H1 (cell line): ENCODE measurements around the gene NEMF.

Experiments
- CTCF ChIP-seq, 3 experiments: IDR thresholded peaks; 1 replicate in 2 of 3; 2 replicates in 1 of 3; pipeline versions ENCODE4 v1.5.1 to v1.6.1; 2011; ENCODE audit warnings: low read length in 3 of 3, mild to moderate bottlenecking in 3 of 3, inconsistent platforms in 2 of 3, low read depth in 1 of 3, moderate library complexity in 1 of 3; ENCODE audit not compliant: insufficient read depth in 1 of 3; ENCODE audit errors: control extremely low read depth in 1 of 3
- EP300 ChIP-seq, 2 experiments: IDR thresholded peaks; 1 replicate in 1 of 2; 2 replicates in 1 of 2; pipeline ENCODE4 v1.6.1; 2011 to 2012; ENCODE audit warnings: low read depth in 2 of 2, low read length in 2 of 2, mild to moderate bottlenecking in 2 of 2, borderline replicate concordance in 1 of 2, inconsistent platforms in 1 of 2, moderate library complexity in 1 of 2
- EZH2 ChIP-seq: fragments of 200-600 bp; sonication (generic); IDR thresholded peaks from 2 replicates; pipeline ENCODE4 v1.7.1; 2012; ENCODE audit warnings: low read depth, mild to moderate bottlenecking, moderate library complexity, low read length, inconsistent platforms; ENCODE audit not compliant: severe bottlenecking
- FOSL1 ChIP-seq: IDR thresholded peaks from 2 replicates; pipeline ENCODE4 v1.6.1; 2011; ENCODE audit warnings: mild to moderate bottlenecking, low read depth, low read length, moderate library complexity; ENCODE audit not compliant: insufficient read depth
- MAFK ChIP-seq: IDR thresholded peaks from 2 replicates; pipeline ENCODE4 v1.6.1; 2012; ENCODE audit warnings: low read depth, mild to moderate bottlenecking, improper control_type of control experiment, low read length
- MAX ChIP-seq: IDR thresholded peaks from 2 replicates; pipeline ENCODE4 v1.6.1; 2012; ENCODE audit warnings: inconsistent platforms
- PHF8 ChIP-seq: fragments of 200-600 bp; sonication (generic); conservative IDR thresholded peaks from 2 replicates; pipeline ENCODE4 v1.7.1; 2012; ENCODE audit warnings: low read depth, mild to moderate bottlenecking, inconsistent platforms, low read length, moderate library complexity
- POLR2AphosphoS5 ChIP-seq: IDR thresholded peaks from 2 replicates; pipeline ENCODE4 v1.6.1; 2011; ENCODE audit warnings: low read depth, low read length
- SIN3A ChIP-seq, 2 experiments: IDR thresholded peaks in 1 of 2; conservative IDR thresholded peaks in 1 of 2; 2 replicates each; pipeline ENCODE4 v1.6.1; 2011 to 2012; ENCODE audit warnings: low read length in 2 of 2, improper control_type of control experiment in 1 of 2, low read depth in 1 of 2, mild to moderate bottlenecking in 1 of 2
- SUZ12 ChIP-seq: fragments of 200-600 bp; sonication (generic); IDR thresholded peaks from 2 replicates; pipeline ENCODE4 v1.6.1; 2012; ENCODE audit warnings: mild to moderate bottlenecking, inconsistent platforms, low read length, moderate library complexity, mixed read lengths
- USF2 ChIP-seq: IDR thresholded peaks from 2 replicates; pipeline ENCODE4 v1.6.1; 2011; ENCODE audit warnings: low read length, improper control_type of control experiment
- YY1 ChIP-seq: IDR thresholded peaks from 2 replicates; pipeline ENCODE4 v1.6.1; 2011; ENCODE audit warnings: low read depth, mild to moderate bottlenecking, low read length

GRCh38 chr14:49897965-49898364 lies 45.4 kb upstream of the NEMF start:
- TF ChIP-seq USF2: no peak
- no peak for TF ChIP-seq EZH2
- TF ChIP-seq MAFK: no peak
- TF ChIP-seq PHF8: no peak
- TF ChIP-seq POLR2AphosphoS5: no peak
- no peak for TF ChIP-seq CTCF (IDR thresholded peaks at IDR 0.05; ENCODE audit: control extremely low read depth in 1 of 3, insufficient read depth in 1 of 3, low read depth in 1 of 3, low read length in 3 of 3)
- TF ChIP-seq YY1: no peak
- TF ChIP-seq EP300 (IDR thresholded peaks at IDR 0.05; ENCODE audit: borderline replicate concordance in 1 of 2, low read depth in 2 of 2, low read length in 2 of 2): no peak
- TF ChIP-seq MAX: no peak
- TF ChIP-seq FOSL1: no peak
- TF ChIP-seq SIN3A (conservative IDR thresholded peaks at IDR 0.05 in 1 of 2, IDR thresholded peaks at IDR 0.05 in 1 of 2; ENCODE audit: low read depth in 1 of 2, low read length in 2 of 2): no peak
- TF ChIP-seq SUZ12: no peak
